Myocyte (in vitro differentiated cells): ENCODE data around the gene LRP5. TPM values are rescaled to one million over a fixed set of nuclear protein-coding genes. Genes with fewer than 3 reads are reported as not detected.

Experiments used
- DNase-seq: peaks from one replicate; pipeline ENCODE4 v3.0.0-alpha.2; 2012; ENCODE audit warnings: low read depth
- total RNA-seq: library from RNA; depleted of rRNA; stranded (reverse); fragments of >200 nt; gene quantifications from 2 replicates; pipeline ENCODE4 v1.2.3, GENCODE V29; 2014

LRP5 gene
- total RNA-seq, 1 donor from 2014 or later = 48.8 TPM

- no peak for DNase-seq
These were observed 4.3 kb upstream of the LRP5 start for GRCh38 chr11:68308068-68308467.

- DNase-seq = no peak
These were observed 2.7 kb upstream of the LRP5 start for GRCh38 chr11:68309621-68310185.

GRCh38 chr11:68311160-68312116 lies 953 bp upstream of the LRP5 start:
- DNase-seq = no peak

GRCh38 chr11:68312780-68313573 lies 586 bp downstream of the LRP5 start:
- DNase-seq = peak; percentile 33

- peak; percentile 82 for DNase-seq
These were observed 1.3 kb downstream of the LRP5 start for GRCh38 chr11:68313574-68314202.

GRCh38 chr11:68314203-68315170 lies 2.1 kb downstream of the LRP5 start:
- DNase-seq = no peak

GRCh38 chr11:68315171-68315920 lies 3.0 kb downstream of the LRP5 start:
- no peak for DNase-seq

- no peak for DNase-seq
These were observed 4.9 kb downstream of the LRP5 start for GRCh38 chr11:68317147-68317785.

- no peak for DNase-seq
These were observed 9.1 kb downstream of the LRP5 start for GRCh38 chr11:68321293-68322051.

GRCh38 chr11:68322052-68322430 lies 9.7 kb downstream of the LRP5 start:
- no peak for DNase-seq

GRCh38 chr11:68324241-68324640 lies 11.8 kb downstream of the LRP5 start:
- no peak for DNase-seq

- no peak for DNase-seq
These were observed 12.3 kb downstream of the LRP5 start for GRCh38 chr11:68324695-68325094.

GRCh38 chr11:68325183-68325906 lies 13.0 kb downstream of the LRP5 start:
- DNase-seq = no peak

GRCh38 chr11:68325907-68326220 lies 13.5 kb downstream of the LRP5 start:
- no peak for DNase-seq

GRCh38 chr11:68326334-68327215 lies 14.2 kb downstream of the LRP5 start:
- DNase-seq = no peak

- no peak for DNase-seq
These were observed 15.4 kb downstream of the LRP5 start for GRCh38 chr11:68327586-68328370.
